Hematopoietic multipotent progenitor cell treated with erythropoietin and hydrocortisone succinate and interleukin-3 and kit ligand, for 6 days (in vitro differentiated cells): ENCODE results near the gene IFI16.
"Not testable (repeated sequence)": the region's sequence is repeated elsewhere in the genome, so short reads cannot be mapped to it uniquely, and the experiment has no call there.

Source experiments
- DNase-seq: peaks from one replicate; pipeline ENCODE4 v3.0.0-alpha.2; 2015

The IFI16 gene

GRCh38 chr1:159009704-159010361, at the start of gene IFI16:
Gene IFI16, plus strand, starts transcription at chr1:159009907. Its CDS starts 4,774 bp downstream, at chr1:159014681.
- DNase-seq, result peak; percentile 83

- DNase-seq, result no peak
Measured at GRCh38 chr1:158961178-158961577, 48.5 kb upstream of the IFI16 start.

GRCh38 chr1:158962983-158963382, 46.7 kb upstream of the IFI16 start:
- DNase-seq, result no peak

DNA sequence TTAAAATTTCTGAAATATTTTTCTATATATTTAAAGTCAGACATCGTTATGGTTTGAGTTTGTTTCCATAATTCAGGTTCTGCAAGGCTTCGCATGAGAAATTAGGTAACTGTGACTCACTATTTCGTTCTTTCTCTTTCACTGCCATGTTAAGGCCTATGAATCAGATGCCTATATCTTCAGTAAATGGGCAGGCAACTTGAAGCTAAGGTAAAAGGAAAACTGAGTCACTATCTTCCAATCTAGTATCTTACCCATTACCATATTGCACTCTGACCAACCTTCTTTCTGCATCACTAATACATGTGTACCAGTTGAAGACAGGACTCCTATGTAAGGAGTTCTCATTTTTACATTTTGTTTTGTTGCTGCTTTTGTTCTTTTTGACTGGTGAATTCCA, 40.5 kb upstream of the IFI16 start:
- DNase-seq, result no peak

GRCh38 chr1:158969855-158970254, 39.9 kb upstream of the IFI16 start:
- no peak for DNase-seq

DNA sequence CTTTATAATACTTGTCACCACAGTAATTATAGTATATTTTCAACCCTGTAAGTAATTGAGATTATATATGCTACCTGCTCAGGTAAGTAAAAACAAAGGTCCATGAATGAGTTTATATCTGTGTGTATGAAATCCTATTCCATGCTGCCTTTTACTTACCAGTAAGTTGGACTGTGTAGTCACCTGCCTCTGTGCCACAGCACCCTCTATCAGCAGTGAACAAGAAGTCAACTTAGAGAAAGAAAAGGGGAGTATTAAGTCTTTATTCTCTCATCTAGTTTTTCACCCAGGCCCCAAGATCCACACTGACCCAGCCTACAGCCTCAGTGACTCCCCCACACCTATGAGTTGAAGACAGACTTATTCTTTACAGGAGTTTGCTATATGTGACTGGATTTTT, 36.9 kb upstream of the IFI16 start:
- peak; percentile 61 for DNase-seq

GRCh38 chr1:158976219-158976618, 33.5 kb upstream of the IFI16 start:
- no peak for DNase-seq

GRCh38 chr1:158978730-158979129, 31.0 kb upstream of the IFI16 start:
- no peak for DNase-seq

GRCh38 chr1:158979229-158979628, 30.5 kb upstream of the IFI16 start:
- no peak for DNase-seq

- DNase-seq, result no peak
Measured at GRCh38 chr1:158983235-158983634, 26.5 kb upstream of the IFI16 start.

DNA sequence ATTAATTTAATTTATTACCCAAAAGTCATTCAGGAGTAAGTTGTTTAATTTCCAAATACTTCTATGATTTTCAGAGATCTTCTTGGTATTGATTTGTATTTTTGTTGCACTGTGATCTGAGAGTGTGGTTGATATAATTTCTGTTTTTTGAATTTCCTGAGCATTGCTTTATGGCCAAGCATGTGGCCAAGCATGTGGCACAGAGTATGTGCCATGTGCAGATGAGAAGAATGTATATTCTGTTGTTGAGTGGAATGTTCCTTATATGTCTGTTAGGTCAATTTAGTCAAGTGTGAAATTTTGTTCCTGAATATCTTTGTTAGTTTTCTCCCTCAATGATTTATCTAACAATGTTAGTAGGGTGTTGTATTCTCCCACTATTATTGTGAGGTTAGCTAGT, 25.3 kb upstream of the IFI16 start:
- DNase-seq, result no peak

DNA sequence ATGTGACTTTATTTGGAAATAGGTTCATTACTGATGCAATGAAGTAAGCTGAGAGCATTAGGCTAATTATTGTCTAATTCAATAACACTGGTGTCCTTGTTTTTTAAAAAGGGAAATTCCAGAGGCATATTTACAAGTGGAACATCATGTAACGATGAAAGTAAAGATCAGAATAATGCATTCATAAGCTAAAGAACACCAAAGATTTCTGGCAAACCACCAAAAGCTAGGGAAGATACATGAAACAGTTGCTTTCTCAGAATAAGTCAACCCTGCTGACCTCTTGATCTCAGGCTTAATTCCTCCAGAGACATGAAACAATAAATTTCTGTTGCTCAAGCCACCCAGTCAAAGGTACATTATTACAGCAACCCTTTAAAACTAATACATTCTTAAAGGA, 20.3 kb upstream of the IFI16 start:
- DNase-seq, result no peak

GRCh38 chr1:158992787-158993312, 16.9 kb upstream of the IFI16 start:
- no peak for DNase-seq

DNA sequence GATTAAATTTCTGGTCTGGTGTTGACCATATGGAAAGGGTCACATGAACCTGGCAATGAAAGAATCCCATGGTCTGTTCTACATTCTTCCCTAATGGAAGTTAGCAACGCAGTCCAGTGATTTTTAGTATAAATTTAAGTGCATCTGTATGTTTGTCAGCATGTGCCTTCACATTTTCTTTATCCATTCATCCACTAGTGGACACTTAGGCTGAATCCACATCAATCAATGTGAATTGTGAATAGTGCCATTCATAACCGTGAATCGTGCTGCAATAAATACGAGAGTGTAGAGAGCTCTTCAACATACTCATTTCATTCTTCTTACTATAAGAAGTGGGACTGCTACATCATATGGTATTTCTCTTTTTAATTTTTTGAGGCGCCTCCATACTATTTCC, 12.7 kb upstream of the IFI16 start:
- no peak for DNase-seq

DNA sequence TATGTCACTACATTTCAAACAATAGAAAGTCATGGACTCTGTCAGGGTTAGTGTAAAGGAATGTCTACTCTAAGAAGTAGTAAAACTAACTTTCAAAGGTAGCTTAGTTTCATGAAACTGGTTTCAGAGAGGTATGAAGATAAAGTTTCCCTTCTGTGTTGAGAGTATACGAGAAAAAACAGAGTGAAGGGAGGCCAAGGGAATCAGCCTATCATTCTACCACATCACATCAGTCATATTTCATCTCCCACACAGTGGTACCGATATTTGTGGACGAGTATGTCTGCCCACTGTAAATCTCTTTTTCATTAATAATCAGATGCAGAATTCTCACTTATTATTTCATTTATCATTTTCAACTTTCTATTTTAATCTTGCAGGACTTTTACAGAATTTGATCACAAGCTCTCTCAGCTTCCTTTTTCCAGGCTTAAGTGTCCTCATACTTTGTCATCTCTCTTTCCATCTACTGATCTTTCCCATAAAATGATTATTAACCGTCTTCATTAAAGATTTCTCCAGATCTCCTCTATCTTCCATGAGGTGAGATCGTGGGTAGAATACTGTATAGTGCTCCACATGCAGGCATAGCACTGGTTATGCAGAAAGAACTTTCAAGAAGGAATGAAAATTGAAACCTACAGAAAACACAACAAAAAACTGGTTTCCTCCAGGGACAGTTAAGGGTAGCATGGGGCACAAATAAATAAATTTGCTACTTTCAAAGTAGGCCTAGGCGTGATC, 11.5 kb upstream of the IFI16 start:
- DNase-seq, result no peak

GRCh38 chr1:158998781-158999161, 10.9 kb upstream of the IFI16 start:
- DNase-seq, result peak; percentile 85

DNA sequence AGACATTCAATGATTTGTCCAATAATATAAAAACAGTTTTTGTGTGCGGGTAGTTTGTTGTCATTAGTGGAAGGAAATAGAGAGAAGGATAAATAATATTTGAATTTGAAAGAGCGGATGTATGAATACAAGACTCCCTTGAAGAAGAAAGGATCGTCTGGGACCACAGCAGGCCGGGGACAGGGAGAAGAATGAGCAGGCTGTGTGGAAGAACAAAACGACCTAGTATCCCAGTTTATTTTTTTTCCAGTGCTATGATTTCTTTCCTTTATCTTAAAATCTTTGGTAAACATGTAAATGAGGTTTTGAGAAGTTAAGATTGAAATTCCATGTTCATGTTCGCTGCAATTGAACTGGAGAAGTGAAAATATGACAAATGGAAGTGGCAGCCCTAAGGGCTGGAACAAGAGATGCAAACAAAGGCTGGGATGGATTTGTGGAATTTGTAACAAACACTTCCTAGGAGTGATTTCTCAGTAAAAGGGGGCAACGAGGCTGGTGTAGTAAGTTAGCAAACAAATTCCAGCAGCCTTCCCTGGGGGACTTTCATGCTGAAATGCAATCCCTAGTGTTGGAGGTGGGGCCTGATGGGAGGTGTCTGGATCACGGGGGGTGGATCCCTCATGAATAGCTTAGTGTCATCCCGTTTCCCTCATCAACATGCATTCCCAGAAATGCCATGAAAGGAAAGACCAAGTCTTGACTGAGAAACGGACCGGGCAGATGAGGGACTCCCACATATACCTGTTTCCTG, 10.2 kb upstream of the IFI16 start:
- no peak for DNase-seq

GRCh38 chr1:159000070-159000409, 9.7 kb upstream of the IFI16 start:
- no peak for DNase-seq

GRCh38 chr1:159000625-159001024, 9.1 kb upstream of the IFI16 start:
- DNase-seq, result peak; percentile 32

- DNase-seq, result no peak
Measured at GRCh38 chr1:159005161-159005560, 4.5 kb upstream of the IFI16 start.

DNA sequence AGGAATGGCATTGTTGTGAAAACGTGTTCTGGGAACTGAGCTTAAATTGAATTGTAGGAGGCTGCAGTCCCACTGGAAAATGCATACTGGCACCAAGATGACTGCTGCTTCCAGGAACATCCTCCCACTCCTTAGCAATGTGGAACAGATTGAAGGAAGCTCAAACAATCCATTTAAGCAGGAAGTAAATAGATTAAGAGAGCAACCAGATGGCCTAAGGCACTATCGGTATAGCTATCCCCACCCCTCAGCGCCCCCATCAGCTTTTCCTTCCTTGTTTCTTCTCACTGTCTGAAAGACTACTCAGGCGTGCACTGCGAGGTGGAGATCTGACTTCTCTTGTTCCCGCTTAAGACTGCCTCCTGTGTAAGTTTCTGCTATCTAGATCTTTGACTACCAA, 4.0 kb upstream of the IFI16 start:
- DNase-seq, result no peak

DNA sequence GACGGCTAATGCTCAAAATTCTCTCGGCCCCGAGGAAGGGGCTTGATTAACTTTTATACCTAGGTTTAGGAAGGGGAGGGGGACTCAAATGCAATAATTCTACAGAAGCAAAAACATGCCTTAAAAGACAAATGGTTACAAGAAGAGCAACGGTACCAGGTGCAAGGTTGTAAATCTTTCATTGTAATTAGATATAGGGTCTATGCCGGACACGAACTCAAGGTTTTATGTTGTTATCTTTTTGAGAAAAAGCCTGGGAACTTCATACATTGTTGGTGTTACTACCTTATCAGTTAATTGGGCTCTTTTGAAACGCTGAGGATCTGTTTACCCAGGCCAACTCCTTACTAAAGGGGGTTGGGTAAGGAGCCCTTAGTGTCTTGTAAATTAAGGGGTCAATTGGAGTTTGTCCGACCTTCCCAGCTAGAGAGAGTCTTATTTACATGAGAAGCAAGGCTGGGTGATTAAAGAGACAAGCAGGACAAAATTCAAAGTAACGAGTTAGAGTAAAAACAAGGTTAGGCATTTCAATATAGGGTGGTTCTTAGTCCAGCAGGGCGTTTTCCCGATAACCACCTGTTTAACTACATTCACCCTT, 3.4 kb upstream of the IFI16 start:
- not testable (repeated sequence) for DNase-seq

DNA sequence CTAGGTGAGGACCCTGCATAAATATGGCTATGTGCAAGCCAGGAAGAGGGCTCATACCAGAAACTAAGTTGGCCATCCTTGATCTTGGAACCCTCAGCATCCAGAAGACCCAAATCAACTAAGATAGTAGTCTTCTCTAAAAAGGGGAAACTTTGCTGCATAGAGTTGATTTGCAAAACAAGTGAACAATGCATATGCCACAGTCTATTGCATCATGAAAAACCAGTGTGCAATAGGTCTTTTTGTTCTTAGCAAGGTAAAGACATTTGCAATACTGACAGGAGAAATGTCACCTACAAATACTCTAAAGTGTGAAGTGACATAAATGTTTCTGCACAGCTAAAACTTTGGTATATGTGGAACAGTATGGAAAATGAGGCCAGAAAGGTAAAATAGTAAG, 2.0 kb upstream of the IFI16 start:
- peak; percentile 40 for DNase-seq
